ENCODE results near the gene AGR2. TPM values are rescaled to one million over a fixed set of nuclear protein-coding genes. Genes with fewer than 3 reads are reported as not detected.

The AGR2 gene
- total and polyA plus RNA-seq, 10 donors, result 0.17 to 0.38 (median 0.28) TPM; not detected in 7

DNA sequence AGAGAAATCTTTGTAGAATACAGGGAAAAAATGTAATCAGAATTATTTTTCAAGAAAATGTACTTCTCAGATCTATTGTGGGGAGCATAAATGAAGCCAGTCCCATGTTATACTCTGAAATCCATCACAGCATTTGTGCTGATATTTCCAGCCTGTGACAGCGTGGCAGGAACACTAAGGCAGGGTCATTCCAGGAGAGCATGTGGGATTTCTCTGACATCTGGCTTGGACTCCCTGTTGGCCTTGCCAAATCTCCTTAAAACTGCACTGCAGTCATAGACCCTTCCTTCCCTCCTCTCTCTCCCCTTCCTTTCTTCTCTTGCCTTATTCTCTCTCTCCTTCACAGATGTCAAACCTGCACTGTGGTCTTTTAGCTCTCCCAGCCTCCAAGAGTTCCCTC is 57.7 kb downstream of the AGR2 start:
- H3K9me3 ChIP-seq, result no peaks in the 10 kb centered on the region
- DNase-seq, result no peak
- 75 to 96% (median 80%) methylated on average over 1 of the region's 1 CpG for WGBS, 5 donors
- intact Hi-C loops (cut with DNase I; ENCODE audit: low total_unique reads), result no loop called here
- no peak overlapping the region for H3K4me3 ChIP-seq
- no peaks in the 10 kb centered on the region for H3K27me3 ChIP-seq (replicated peaks in 1 of 7)
- H3K4me1 ChIP-seq, result no peaks in the 10 kb centered on the region
- no peak overlapping the region for H3K27ac ChIP-seq
- TF ChIP-seq POLR2AphosphoS5 (IDR thresholded peaks at IDR 0.05) (no peak), POLR2A (IDR thresholded peaks at IDR 0.05) (no peak)
- TF ChIP-seq, protein P1, sequence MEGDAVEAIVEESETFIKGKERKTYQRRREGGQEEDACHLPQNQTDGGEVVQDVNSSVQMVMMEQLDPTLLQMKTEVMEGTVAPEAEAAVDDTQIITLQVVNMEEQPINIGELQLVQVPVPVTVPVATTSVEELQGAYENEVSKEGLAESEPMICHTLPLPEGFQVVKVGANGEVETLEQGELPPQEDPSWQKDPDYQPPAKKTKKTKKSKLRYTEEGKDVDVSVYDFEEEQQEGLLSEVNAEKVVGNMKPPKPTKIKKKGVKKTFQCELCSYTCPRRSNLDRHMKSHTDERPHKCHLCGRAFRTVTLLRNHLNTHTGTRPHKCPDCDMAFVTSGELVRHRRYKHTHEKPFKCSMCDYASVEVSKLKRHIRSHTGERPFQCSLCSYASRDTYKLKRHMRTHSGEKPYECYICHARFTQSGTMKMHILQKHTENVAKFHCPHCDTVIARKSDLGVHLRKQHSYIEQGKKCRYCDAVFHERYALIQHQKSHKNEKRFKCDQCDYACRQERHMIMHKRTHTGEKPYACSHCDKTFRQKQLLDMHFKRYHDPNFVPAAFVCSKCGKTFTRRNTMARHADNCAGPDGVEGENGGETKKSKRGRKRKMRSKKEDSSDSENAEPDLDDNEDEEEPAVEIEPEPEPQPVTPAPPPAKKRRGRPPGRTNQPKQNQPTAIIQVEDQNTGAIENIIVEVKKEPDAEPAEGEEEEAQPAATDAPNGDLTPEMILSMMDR (IDR thresholded peaks at IDR 0.05 in 8 of 11, conservative IDR thresholded peaks at IDR 0.05 in 3 of 11), result no peak
- no peaks in the 10 kb centered on the region for H3K36me3 ChIP-seq

GRCh38 chr7:16745645-16746044 is 59.2 kb downstream of the AGR2 start:
- peaks cover 0 to 6% (median 0%) of the 10 kb centered on the region in 6 donors for H3K4me1 ChIP-seq
- DNase-seq, result no peak
- WGBS, 5 donors, result 25 to 84% (median 68%) methylated on average over 2 of the region's 2 CpGs
- intact Hi-C loops (cut with DNase I; ENCODE audit: low total_unique reads), result no loop called here
- H3K36me3 ChIP-seq, result no peaks in the 10 kb centered on the region
- H3K9me3 ChIP-seq, result no peaks in the 10 kb centered on the region
- H3K27ac ChIP-seq, result no peak overlapping the region
- H3K4me3 ChIP-seq, result no peak overlapping the region
- TF ChIP-seq, protein P1 (IDR thresholded peaks at IDR 0.05 in 8 of 11, conservative IDR thresholded peaks at IDR 0.05 in 3 of 11), result no peak
- no peak for TF ChIP-seq POLR2A (IDR thresholded peaks at IDR 0.05)
- no peak for TF ChIP-seq POLR2AphosphoS5 (IDR thresholded peaks at IDR 0.05)
- H3K27me3 ChIP-seq (replicated peaks in 1 of 7), result no peaks in the 10 kb centered on the region

GRCh38 chr7:16744518-16745250 is 60.1 kb downstream of the AGR2 start:
- Histone ChIP-seq H3K4me3 (no peak overlapping the region), H3K36me3 (no peaks in the 10 kb centered on the region), H3K9me3 (no peaks in the 10 kb centered on the region), H3K4me1 (peaks cover 0 to 10% (median 0%) of the 10 kb centered on the region in 6 donors), H3K27me3 (replicated peaks in 1 of 7) (no peaks in the 10 kb centered on the region), H3K27ac (no peak overlapping the region)
- intact Hi-C loops (cut with DNase I; ENCODE audit: low total_unique reads), result no loop called here
- no peak for TF ChIP-seq POLR2AphosphoS5 (IDR thresholded peaks at IDR 0.05)
- TF ChIP-seq, protein P1 (IDR thresholded peaks at IDR 0.05 in 8 of 11, conservative IDR thresholded peaks at IDR 0.05 in 3 of 11), result no peak
- no peak for DNase-seq
- WGBS, 5 donors, result 60 to 81% (median 70%) methylated on average over 6 of the region's 6 CpGs

DNA sequence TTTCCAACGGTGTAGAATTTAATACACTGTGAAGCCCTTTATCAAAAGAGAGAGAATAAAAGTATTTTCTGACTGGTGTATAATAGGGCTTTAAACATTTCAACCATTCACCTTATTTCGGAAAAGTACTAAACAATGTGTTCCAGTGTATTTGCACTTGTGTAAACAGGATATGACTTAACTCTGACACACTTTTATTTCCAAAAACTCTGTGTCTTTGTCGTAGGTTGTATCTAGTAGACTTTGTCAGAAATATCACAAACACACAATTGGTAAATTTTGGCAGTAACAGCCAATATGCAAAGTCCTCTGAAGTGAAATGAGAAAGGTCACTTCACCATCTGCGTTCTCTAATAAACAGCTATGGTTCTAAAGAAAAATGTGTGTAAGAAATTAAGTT is 61.6 kb downstream of the AGR2 start:
- TF ChIP-seq POLR2AphosphoS5 (IDR thresholded peaks at IDR 0.05) (no peak), POLR2A (IDR thresholded peaks at IDR 0.05) (no peak)
- TF ChIP-seq, protein P1 (IDR thresholded peaks at IDR 0.05 in 8 of 11, conservative IDR thresholded peaks at IDR 0.05 in 3 of 11), result no peak
- Histone ChIP-seq H3K36me3 (no peaks in the 10 kb centered on the region), H3K27me3 (replicated peaks in 1 of 7) (no peaks in the 10 kb centered on the region), H3K4me3 (no peak overlapping the region), H3K27ac (no peak overlapping the region), H3K9me3 (no peaks in the 10 kb centered on the region), H3K4me1 (peaks cover 0 to 10% (median 0%) of the 10 kb centered on the region in 6 donors)
- WGBS, 5 donors, result 61 to 83% (median 68%) methylated on average over 4 of the region's 4 CpGs
- intact Hi-C loops (cut with DNase I; ENCODE audit: low total_unique reads), result no loop called here
- DNase-seq, result no peak

Measured in spleen (tissue), 11 donors.